NCI-H526 treated with DMSO at 0.1 percent for 48 hours (cell line): Measurements from ENCODE around the gene MAPK14.
A peak's percentile ranks its signal among the peaks of the same experiment; 100 is the strongest.
"Not testable (repeated sequence)": the region's sequence is repeated elsewhere in the genome, so short reads cannot be mapped to it uniquely, and the experiment has no call there.

ENCODE experiments used
- DNase-seq: peaks from one replicate; lab custom pipeline; 2025; lab: John Stamatoyannopoulos, UW

MAPK14 gene

GRCh38 chr6:36123270-36124139 lies 95.9 kb downstream of the MAPK14 start:
- DNase-seq: peak; percentile 7

- not testable (repeated sequence) for DNase-seq
Observed at GRCh38 chr6:36124346-36124745, 96.7 kb downstream of the MAPK14 start.

GRCh38 chr6:36124881-36125280 lies 97.3 kb downstream of the MAPK14 start:
- no peak for DNase-seq

- DNase-seq: no peak
Observed at GRCh38 chr6:36125575-36125974, 98.0 kb downstream of the MAPK14 start.

GRCh38 chr6:36126121-36126520 lies 98.5 kb downstream of the MAPK14 start:
- no peak for DNase-seq

GRCh38 chr6:36126553-36127458 lies 99.2 kb downstream of the MAPK14 start:
- no peak for DNase-seq

GRCh38 chr6:36127462-36128016 lies 99.9 kb downstream of the MAPK14 start:
- DNase-seq: no peak

GRCh38 chr6:36128073-36128472 lies 100.5 kb downstream of the MAPK14 start:
- no peak for DNase-seq

- DNase-seq: no peak
Observed at GRCh38 chr6:36128793-36129192, 101.2 kb downstream of the MAPK14 start.

- not testable (repeated sequence) for DNase-seq
Observed at GRCh38 chr6:36129334-36129733, 101.7 kb downstream of the MAPK14 start.

GRCh38 chr6:36129941-36130666 lies 102.5 kb downstream of the MAPK14 start, which contains the start of gene MAPK13:
TSS of gene MAPK13 (plus strand) at chr6:36130513. CDS start at chr6:36130583, 70 bp downstream.
- peak; percentile 51 for DNase-seq

GRCh38 chr6:36130667-36131510 lies 103.3 kb downstream of the MAPK14 start:
- peak; percentile 49 for DNase-seq

GRCh38 chr6:36131511-36132245 lies 104.1 kb downstream of the MAPK14 start:
- peak; percentile 50 for DNase-seq

GRCh38 chr6:36132246-36132895 lies 104.8 kb downstream of the MAPK14 start:
- no peak for DNase-seq

GRCh38 chr6:36133148-36133547 lies 105.5 kb downstream of the MAPK14 start:
- no peak for DNase-seq

- DNase-seq: no peak
Observed at GRCh38 chr6:36133912-36134311, 106.3 kb downstream of the MAPK14 start.

GRCh38 chr6:36135053-36135731 lies 107.6 kb downstream of the MAPK14 start:
- no peak for DNase-seq

- DNase-seq: no peak
Observed at GRCh38 chr6:36136034-36136433, 108.4 kb downstream of the MAPK14 start.

GRCh38 chr6:36136551-36136950 lies 108.9 kb downstream of the MAPK14 start:
- DNase-seq: no peak
